Measurements from ENCODE around the gene RNF111.
"Not testable (repeated sequence)": the region's sequence is repeated elsewhere in the genome, so short reads cannot be mapped to it uniquely, and the experiment has no call there.

RNF111 gene

GRCh38 chr15:59105854-59106253 lies 118.4 kb downstream of the RNF111 start:
- Histone ChIP-seq H3K27ac (ENCODE audit: low read length) (no peak overlapping the region), H3K4me1 (ENCODE audit: control insufficient read depth, insufficient read depth, low read length) (peaks cover 6% of the 10 kb centered on the region), H3K4me3 (ENCODE audit: low read length in 2 of 2) (peak overlapping the region in 1 of 2 donors; percentile 67), H3K9me3 (ENCODE audit: control insufficient read depth in 2 of 2, low read length in 2 of 2) (no peaks in the 10 kb centered on the region), H3K27me3 (ENCODE audit: control insufficient read depth in 1 of 2, insufficient read depth in 2 of 2, low read length in 2 of 2) (no peaks in the 10 kb centered on the region), H3K36me3 (ENCODE audit: control insufficient read depth in 2 of 2, insufficient read depth in 2 of 2, low read length in 2 of 2) (no peaks in the 10 kb centered on the region), H3K9ac (ENCODE audit: low read length in 2 of 2) (no peak overlapping the region)

GRCh38 chr15:59111251-59111650 lies 123.8 kb downstream of the RNF111 start:
- H3K27me3 ChIP-seq (ENCODE audit: control insufficient read depth in 1 of 2, insufficient read depth in 2 of 2, low read length in 2 of 2) = no peaks in the 10 kb centered on the region

GRCh38 chr15:59115047-59115446 lies 127.6 kb downstream of the RNF111 start:
- no peaks in the 10 kb centered on the region for H3K27me3 ChIP-seq (ENCODE audit: control insufficient read depth in 1 of 2, insufficient read depth in 2 of 2, low read length in 2 of 2)

More at GRCh38 chr15:59111251-59111650, 123.8 kb downstream of the RNF111 start:
- no peak overlapping the region for H3K9ac ChIP-seq (ENCODE audit: low read length in 2 of 2)
- H3K4me1 ChIP-seq (ENCODE audit: control insufficient read depth, insufficient read depth, low read length) = no peaks in the 10 kb centered on the region
- H3K27ac ChIP-seq (ENCODE audit: low read length) = no peak overlapping the region
- no peaks in the 10 kb centered on the region for H3K9me3 ChIP-seq (ENCODE audit: control insufficient read depth in 2 of 2, low read length in 2 of 2)
- no peaks in the 10 kb centered on the region for H3K36me3 ChIP-seq (ENCODE audit: control insufficient read depth in 2 of 2, insufficient read depth in 2 of 2, low read length in 2 of 2)
- no peak overlapping the region for H3K4me3 ChIP-seq (ENCODE audit: low read length in 2 of 2)

GRCh38 chr15:59116141-59116540 lies 128.7 kb downstream of the RNF111 start:
- no peak overlapping the region for H3K27ac ChIP-seq (ENCODE audit: low read length)
- no peak overlapping the region for H3K9ac ChIP-seq (ENCODE audit: low read length in 2 of 2)
- H3K4me1 ChIP-seq (ENCODE audit: control insufficient read depth, insufficient read depth, low read length) = no peaks in the 10 kb centered on the region
- H3K36me3 ChIP-seq (ENCODE audit: control insufficient read depth in 2 of 2, insufficient read depth in 2 of 2, low read length in 2 of 2) = no peaks in the 10 kb centered on the region
- no peaks in the 10 kb centered on the region for H3K9me3 ChIP-seq (ENCODE audit: control insufficient read depth in 2 of 2, low read length in 2 of 2)
- no peaks in the 10 kb centered on the region for H3K27me3 ChIP-seq (ENCODE audit: control insufficient read depth in 1 of 2, insufficient read depth in 2 of 2, low read length in 2 of 2)
- H3K4me3 ChIP-seq (ENCODE audit: low read length in 2 of 2) = no peak overlapping the region

More at GRCh38 chr15:59115047-59115446, 127.6 kb downstream of the RNF111 start:
- H3K4me1 ChIP-seq (ENCODE audit: control insufficient read depth, insufficient read depth, low read length) = no peaks in the 10 kb centered on the region
- H3K4me3 ChIP-seq (ENCODE audit: low read length in 2 of 2) = no peak overlapping the region
- H3K36me3 ChIP-seq (ENCODE audit: control insufficient read depth in 2 of 2, insufficient read depth in 2 of 2, low read length in 2 of 2) = no peaks in the 10 kb centered on the region
- no peaks in the 10 kb centered on the region for H3K9me3 ChIP-seq (ENCODE audit: control insufficient read depth in 2 of 2, low read length in 2 of 2)
- no peak overlapping the region for H3K9ac ChIP-seq (ENCODE audit: low read length in 2 of 2)
- H3K27ac ChIP-seq (ENCODE audit: low read length) = no peak overlapping the region

- H3K27me3 ChIP-seq (ENCODE audit: control insufficient read depth in 1 of 2, insufficient read depth in 2 of 2, low read length in 2 of 2) = no peaks in the 10 kb centered on the region
- no peak overlapping the region for H3K27ac ChIP-seq (ENCODE audit: low read length)
- no peaks in the 10 kb centered on the region for H3K9me3 ChIP-seq (ENCODE audit: control insufficient read depth in 2 of 2, low read length in 2 of 2)
- no peak overlapping the region for H3K4me3 ChIP-seq (ENCODE audit: low read length in 2 of 2)
- no peak overlapping the region for H3K9ac ChIP-seq (ENCODE audit: low read length in 2 of 2)
- H3K4me1 ChIP-seq (ENCODE audit: control insufficient read depth, insufficient read depth, low read length) = no peaks in the 10 kb centered on the region
- no peaks in the 10 kb centered on the region for H3K36me3 ChIP-seq (ENCODE audit: control insufficient read depth in 2 of 2, insufficient read depth in 2 of 2, low read length in 2 of 2)
Measured at GRCh38 chr15:59116771-59117170, 129.3 kb downstream of the RNF111 start.

- no peaks in the 10 kb centered on the region for H3K36me3 ChIP-seq (ENCODE audit: control insufficient read depth in 2 of 2, insufficient read depth in 2 of 2, low read length in 2 of 2)
- H3K9me3 ChIP-seq (ENCODE audit: control insufficient read depth in 2 of 2, low read length in 2 of 2) = no peaks in the 10 kb centered on the region
- H3K4me3 ChIP-seq (ENCODE audit: low read length in 2 of 2) = no peak overlapping the region
- H3K27me3 ChIP-seq (ENCODE audit: control insufficient read depth in 1 of 2, insufficient read depth in 2 of 2, low read length in 2 of 2) = no peaks in the 10 kb centered on the region
- no peaks in the 10 kb centered on the region for H3K4me1 ChIP-seq (ENCODE audit: control insufficient read depth, insufficient read depth, low read length)
- no peak overlapping the region for H3K9ac ChIP-seq (ENCODE audit: low read length in 2 of 2)
- no peak overlapping the region for H3K27ac ChIP-seq (ENCODE audit: low read length)
Measured at GRCh38 chr15:59119625-59120024, 132.2 kb downstream of the RNF111 start.

GRCh38 chr15:59120937-59121336 lies 133.5 kb downstream of the RNF111 start:
- Histone ChIP-seq H3K4me1 (ENCODE audit: control insufficient read depth, insufficient read depth, low read length) (no peaks in the 10 kb centered on the region), H3K4me3 (ENCODE audit: low read length in 2 of 2) (no peak overlapping the region), H3K27me3 (ENCODE audit: control insufficient read depth in 1 of 2, insufficient read depth in 2 of 2, low read length in 2 of 2) (no peaks in the 10 kb centered on the region), H3K27ac (ENCODE audit: low read length) (no peak overlapping the region), H3K9ac (ENCODE audit: low read length in 2 of 2) (no peak overlapping the region), H3K36me3 (ENCODE audit: control insufficient read depth in 2 of 2, insufficient read depth in 2 of 2, low read length in 2 of 2) (no peaks in the 10 kb centered on the region), H3K9me3 (ENCODE audit: control insufficient read depth in 2 of 2, low read length in 2 of 2) (no peaks in the 10 kb centered on the region)

GRCh38 chr15:59124261-59124660 lies 136.8 kb downstream of the RNF111 start:
- Histone ChIP-seq H3K27ac (ENCODE audit: low read length) (no peak overlapping the region), H3K9me3 (ENCODE audit: control insufficient read depth in 2 of 2, low read length in 2 of 2) (no peaks in the 10 kb centered on the region), H3K36me3 (ENCODE audit: control insufficient read depth in 2 of 2, insufficient read depth in 2 of 2, low read length in 2 of 2) (no peaks in the 10 kb centered on the region), H3K9ac (ENCODE audit: low read length in 2 of 2) (no peak overlapping the region), H3K4me3 (ENCODE audit: low read length in 2 of 2) (no peak overlapping the region), H3K4me1 (ENCODE audit: control insufficient read depth, insufficient read depth, low read length) (no peaks in the 10 kb centered on the region), H3K27me3 (ENCODE audit: control insufficient read depth in 1 of 2, insufficient read depth in 2 of 2, low read length in 2 of 2) (no peaks in the 10 kb centered on the region)

- not testable (repeated sequence) for H3K4me1 ChIP-seq (ENCODE audit: control insufficient read depth, insufficient read depth, low read length); H3K36me3 ChIP-seq (ENCODE audit: control insufficient read depth in 2 of 2, insufficient read depth in 2 of 2, low read length in 2 of 2); H3K27me3 ChIP-seq (ENCODE audit: control insufficient read depth in 1 of 2, insufficient read depth in 2 of 2, low read length in 2 of 2); H3K9me3 ChIP-seq (ENCODE audit: control insufficient read depth in 2 of 2, low read length in 2 of 2); H3K4me3 ChIP-seq (ENCODE audit: low read length in 2 of 2); H3K27ac ChIP-seq (ENCODE audit: low read length); H3K9ac ChIP-seq (ENCODE audit: low read length in 2 of 2)
Measured at GRCh38 chr15:59125683-59126082, 138.2 kb downstream of the RNF111 start.

GRCh38 chr15:59127255-59127654 lies 139.8 kb downstream of the RNF111 start:
- not testable (repeated sequence) for H3K4me1 ChIP-seq (ENCODE audit: control insufficient read depth, insufficient read depth, low read length); H3K9ac ChIP-seq (ENCODE audit: low read length in 2 of 2); H3K36me3 ChIP-seq (ENCODE audit: control insufficient read depth in 2 of 2, insufficient read depth in 2 of 2, low read length in 2 of 2); H3K9me3 ChIP-seq (ENCODE audit: control insufficient read depth in 2 of 2, low read length in 2 of 2); H3K27ac ChIP-seq (ENCODE audit: low read length); H3K27me3 ChIP-seq (ENCODE audit: control insufficient read depth in 1 of 2, insufficient read depth in 2 of 2, low read length in 2 of 2); H3K4me3 ChIP-seq (ENCODE audit: low read length in 2 of 2)

GRCh38 chr15:59131456-59131855 lies 144.0 kb downstream of the RNF111 start:
- H3K4me3 ChIP-seq (ENCODE audit: low read length in 2 of 2) = no peak overlapping the region
- H3K36me3 ChIP-seq (ENCODE audit: control insufficient read depth in 2 of 2, insufficient read depth in 2 of 2, low read length in 2 of 2) = peaks cover 5 to 12% of the 10 kb centered on the region in 2 donors
- no peak overlapping the region for H3K27ac ChIP-seq (ENCODE audit: low read length)
- no peaks in the 10 kb centered on the region for H3K27me3 ChIP-seq (ENCODE audit: control insufficient read depth in 1 of 2, insufficient read depth in 2 of 2, low read length in 2 of 2)
- no peaks in the 10 kb centered on the region for H3K4me1 ChIP-seq (ENCODE audit: control insufficient read depth, insufficient read depth, low read length)
- no peaks in the 10 kb centered on the region for H3K9me3 ChIP-seq (ENCODE audit: control insufficient read depth in 2 of 2, low read length in 2 of 2)
- no peak overlapping the region for H3K9ac ChIP-seq (ENCODE audit: low read length in 2 of 2)

Measured in stomach smooth muscle (tissue), 2 donors.